ENCODE data around the gene MYO1G.

GRCh38 chr7:44987457-44987856 lies 8.6 kb upstream of the MYO1G start:
- TF ChIP-seq, protein P1, sequence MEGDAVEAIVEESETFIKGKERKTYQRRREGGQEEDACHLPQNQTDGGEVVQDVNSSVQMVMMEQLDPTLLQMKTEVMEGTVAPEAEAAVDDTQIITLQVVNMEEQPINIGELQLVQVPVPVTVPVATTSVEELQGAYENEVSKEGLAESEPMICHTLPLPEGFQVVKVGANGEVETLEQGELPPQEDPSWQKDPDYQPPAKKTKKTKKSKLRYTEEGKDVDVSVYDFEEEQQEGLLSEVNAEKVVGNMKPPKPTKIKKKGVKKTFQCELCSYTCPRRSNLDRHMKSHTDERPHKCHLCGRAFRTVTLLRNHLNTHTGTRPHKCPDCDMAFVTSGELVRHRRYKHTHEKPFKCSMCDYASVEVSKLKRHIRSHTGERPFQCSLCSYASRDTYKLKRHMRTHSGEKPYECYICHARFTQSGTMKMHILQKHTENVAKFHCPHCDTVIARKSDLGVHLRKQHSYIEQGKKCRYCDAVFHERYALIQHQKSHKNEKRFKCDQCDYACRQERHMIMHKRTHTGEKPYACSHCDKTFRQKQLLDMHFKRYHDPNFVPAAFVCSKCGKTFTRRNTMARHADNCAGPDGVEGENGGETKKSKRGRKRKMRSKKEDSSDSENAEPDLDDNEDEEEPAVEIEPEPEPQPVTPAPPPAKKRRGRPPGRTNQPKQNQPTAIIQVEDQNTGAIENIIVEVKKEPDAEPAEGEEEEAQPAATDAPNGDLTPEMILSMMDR (conservative IDR thresholded peaks at IDR 0.05; ENCODE audit: low read depth, low read length), result no peak
- no peak for TF ChIP-seq EZH2phosphoT487 (IDR thresholded peaks at IDR 0.05; ENCODE audit: borderline replicate concordance, low read length)
- TF ChIP-seq EZH2 (IDR thresholded peaks at IDR 0.05; ENCODE audit: low read length, unreplicated experiment), result no peak
